Thymus (tissue), 11 donors: ENCODE results near the gene PRKACB. TPM values are rescaled to one million over a fixed set of nuclear protein-coding genes. Genes with fewer than 3 reads are reported as not detected.

Experiments used
- DNase-seq, 9 donors: peaks; one replicate each; pipeline ENCODE4 v3.0.0-alpha.2; 2013; ENCODE audit warnings: low spot score in 9 of 9, low read depth in 6 of 9, missing footprints in 1 of 9
- H3K27ac ChIP-seq, 2 donors: one replicate each; pipeline ENCODE4 v1.5.1; 2013; ENCODE audit warnings: control low read depth in 1 of 2, low read depth in 1 of 2, low read length in 1 of 2, mild to moderate bottlenecking in 1 of 2, moderate library complexity in 1 of 2
- H3K27me3 ChIP-seq, 2 donors: one replicate each; pipeline ENCODE4 v1.5.1; 2013; ENCODE audit warnings: low read length in 1 of 2; ENCODE audit not compliant: control insufficient read depth in 2 of 2, insufficient read depth in 1 of 2
- H3K36me3 ChIP-seq, 2 donors: one replicate each; pipeline ENCODE4 v1.5.1; 2013; ENCODE audit warnings: low read length in 1 of 2, mild to moderate bottlenecking in 1 of 2, moderate library complexity in 1 of 2; ENCODE audit not compliant: control insufficient read depth in 2 of 2, insufficient read depth in 2 of 2
- H3K4me1 ChIP-seq, 2 donors: one replicate each; pipeline ENCODE4 v1.5.1; 2013; ENCODE audit warnings: low read length in 2 of 2; ENCODE audit not compliant: control insufficient read depth in 2 of 2, insufficient read depth in 2 of 2
- H3K4me3 ChIP-seq, 2 donors: one replicate each; pipeline ENCODE4 v1.5.1; 2013; ENCODE audit warnings: low read length in 2 of 2, control low read depth in 1 of 2, mild to moderate bottlenecking in 1 of 2
- H3K9me3 ChIP-seq, 2 donors: one replicate each; pipeline ENCODE4 v1.5.1; 2013; ENCODE audit warnings: low read length in 1 of 2, mild to moderate bottlenecking in 1 of 2; ENCODE audit not compliant: control insufficient read depth in 2 of 2, insufficient read depth in 1 of 2
- WGBS: extraction: QIAGEN DNeasy Blood & Tissue Kit; methylation state at CpG from one replicate; pipeline ENCODE4 v1.1.7; 2013; 5-methylcytosine and 5-hydroxymethylcytosine counted together
- polyA plus RNA-seq: library from polyadenylated mRNA; stranded (reverse); fragments of 200-250 nt; gene quantifications from one replicate; pipeline ENCODE4 v1.2.3, GENCODE V29; 2013
- total RNA-seq: library from RNA; stranded (reverse); fragments of 120-200 nt; gene quantifications from one replicate; pipeline ENCODE4 v1.2.4, GENCODE V29; 2013
- donor health status: healthy.

Gene PRKACB
- total and polyA plus RNA-seq, 2 donors, result 52.1 to 95.0 TPM

GRCh38 chr1:84181350-84182005 lies 37.4 kb downstream of the PRKACB start:
- Histone ChIP-seq H3K36me3 (peaks cover 6 to 14% of the 10 kb centered on the region in 2 donors), H3K27me3 (no peaks in the 10 kb centered on the region), H3K9me3 (no peaks in the 10 kb centered on the region), H3K4me3 (no peak overlapping the region), H3K4me1 (no peaks in the 10 kb centered on the region), H3K27ac (no peak overlapping the region)
- DNase-seq, result no peak

GRCh38 chr1:84190455-84190854 lies 46.4 kb downstream of the PRKACB start:
- Histone ChIP-seq H3K4me1 (no peaks in the 10 kb centered on the region), H3K9me3 (peaks cover 7 to 8% of the 10 kb centered on the region in 2 donors), H3K4me3 (no peak overlapping the region), H3K27me3 (no peaks in the 10 kb centered on the region), H3K27ac (no peak overlapping the region), H3K36me3 (peaks cover 31 to 57% of the 10 kb centered on the region in 2 donors)
- 97% methylated on average over 1 of the region's 1 CpG for WGBS
- DNase-seq, result no peak

- peaks cover 7 to 8% of the 10 kb centered on the region in 2 donors for H3K9me3 ChIP-seq
- no peaks in the 10 kb centered on the region for H3K4me1 ChIP-seq
- DNase-seq, result no peak
- no peaks in the 10 kb centered on the region for H3K27me3 ChIP-seq
- peaks cover 25 to 49% of the 10 kb centered on the region in 2 donors for H3K36me3 ChIP-seq
- no peak overlapping the region for H3K27ac ChIP-seq
- H3K4me3 ChIP-seq, result no peak overlapping the region
- WGBS, result 99% methylated on average over 3 of the region's 3 CpGs
Observed at GRCh38 chr1:84192681-84193080, 48.6 kb downstream of the PRKACB start.

GRCh38 chr1:84198832-84199231 lies 54.8 kb downstream of the PRKACB start:
- WGBS, result 97% methylated on average over 6 of the region's 6 CpGs
- Histone ChIP-seq H3K9me3 (no peaks in the 10 kb centered on the region), H3K27ac (no peak overlapping the region), H3K27me3 (no peaks in the 10 kb centered on the region), H3K4me1 (no peaks in the 10 kb centered on the region), H3K4me3 (no peak overlapping the region), H3K36me3 (peaks cover 15 to 48% of the 10 kb centered on the region in 2 donors)
- no peak for DNase-seq

GRCh38 chr1:84199257-84199656 lies 55.2 kb downstream of the PRKACB start:
- Histone ChIP-seq H3K4me1 (no peaks in the 10 kb centered on the region), H3K27me3 (no peaks in the 10 kb centered on the region), H3K36me3 (peaks cover 15 to 51% of the 10 kb centered on the region in 2 donors), H3K4me3 (no peak overlapping the region), H3K9me3 (no peaks in the 10 kb centered on the region), H3K27ac (no peak overlapping the region)
- 96% methylated on average over 1 of the region's 1 CpG for WGBS
- DNase-seq, result no peak

- Histone ChIP-seq H3K27ac (no peak overlapping the region), H3K4me1 (no peaks in the 10 kb centered on the region), H3K36me3 (peaks cover 15 to 46% of the 10 kb centered on the region in 2 donors), H3K4me3 (no peak overlapping the region), H3K27me3 (no peaks in the 10 kb centered on the region), H3K9me3 (no peaks in the 10 kb centered on the region)
- no peak for DNase-seq
Observed at GRCh38 chr1:84202126-84202525, 58.1 kb downstream of the PRKACB start.

- Histone ChIP-seq H3K4me1 (no peaks in the 10 kb centered on the region), H3K36me3 (peaks cover 5 to 31% of the 10 kb centered on the region in 2 donors), H3K4me3 (no peak overlapping the region), H3K27me3 (no peaks in the 10 kb centered on the region), H3K27ac (no peak overlapping the region), H3K9me3 (no peaks in the 10 kb centered on the region)
- 98% methylated on average over 1 of the region's 1 CpG for WGBS
- DNase-seq, result no peak
Observed at GRCh38 chr1:84206375-84206774, 62.3 kb downstream of the PRKACB start.

GRCh38 chr1:84208935-84209334 lies 64.9 kb downstream of the PRKACB start:
- no peaks in the 10 kb centered on the region for H3K4me1 ChIP-seq
- no peaks in the 10 kb centered on the region for H3K9me3 ChIP-seq
- H3K4me3 ChIP-seq, result no peak overlapping the region
- peaks cover 8 to 29% of the 10 kb centered on the region in 2 donors for H3K36me3 ChIP-seq
- no peak for DNase-seq
- H3K27ac ChIP-seq, result no peak overlapping the region
- H3K27me3 ChIP-seq, result no peaks in the 10 kb centered on the region

GRCh38 chr1:84214115-84214956 lies 70.3 kb downstream of the PRKACB start:
- no peak for DNase-seq
- H3K4me3 ChIP-seq, result no peak overlapping the region
- no peaks in the 10 kb centered on the region for H3K27me3 ChIP-seq
- no peak overlapping the region for H3K27ac ChIP-seq
- H3K9me3 ChIP-seq, result no peaks in the 10 kb centered on the region
- H3K36me3 ChIP-seq, result peaks cover 4 to 35% of the 10 kb centered on the region in 2 donors
- WGBS, result 97% methylated on average over 8 of the region's 8 CpGs
- no peaks in the 10 kb centered on the region for H3K4me1 ChIP-seq
